Measurements from ENCODE around the gene KIF21A.

DNA sequence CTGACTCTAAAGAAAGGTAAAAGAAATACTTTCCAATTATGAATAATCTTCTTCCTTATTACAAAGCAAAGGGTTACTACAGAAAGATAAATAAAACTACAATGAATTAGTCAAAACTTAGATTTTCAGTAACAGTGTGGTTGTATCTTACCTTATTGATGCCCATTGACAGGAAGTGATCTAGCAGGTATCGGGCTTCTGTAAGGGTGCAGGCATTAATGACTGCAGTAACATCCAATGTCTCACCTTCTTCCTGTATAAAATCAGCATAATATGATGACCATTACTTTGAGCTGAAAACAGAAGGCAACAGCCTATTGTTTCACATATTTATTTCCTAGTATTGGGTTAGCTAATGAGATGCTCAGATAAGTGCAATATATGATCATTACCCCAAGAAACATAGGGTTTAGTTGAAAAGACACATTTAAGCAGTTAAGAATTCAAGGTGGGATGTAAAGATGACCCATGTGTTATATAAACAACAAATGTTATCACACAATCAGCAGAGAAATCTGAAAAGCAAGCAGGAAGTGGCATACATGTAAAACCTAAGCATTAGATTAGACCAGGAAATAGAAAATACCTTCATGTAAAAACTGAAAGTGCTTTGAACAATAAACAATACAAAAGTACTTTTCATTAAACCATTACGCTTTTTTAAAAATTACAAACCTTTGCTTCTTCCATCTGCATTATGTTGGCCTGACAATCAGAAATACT, 111.2 kb downstream of the KIF21A start:
- TF ChIP-seq, protein P1, sequence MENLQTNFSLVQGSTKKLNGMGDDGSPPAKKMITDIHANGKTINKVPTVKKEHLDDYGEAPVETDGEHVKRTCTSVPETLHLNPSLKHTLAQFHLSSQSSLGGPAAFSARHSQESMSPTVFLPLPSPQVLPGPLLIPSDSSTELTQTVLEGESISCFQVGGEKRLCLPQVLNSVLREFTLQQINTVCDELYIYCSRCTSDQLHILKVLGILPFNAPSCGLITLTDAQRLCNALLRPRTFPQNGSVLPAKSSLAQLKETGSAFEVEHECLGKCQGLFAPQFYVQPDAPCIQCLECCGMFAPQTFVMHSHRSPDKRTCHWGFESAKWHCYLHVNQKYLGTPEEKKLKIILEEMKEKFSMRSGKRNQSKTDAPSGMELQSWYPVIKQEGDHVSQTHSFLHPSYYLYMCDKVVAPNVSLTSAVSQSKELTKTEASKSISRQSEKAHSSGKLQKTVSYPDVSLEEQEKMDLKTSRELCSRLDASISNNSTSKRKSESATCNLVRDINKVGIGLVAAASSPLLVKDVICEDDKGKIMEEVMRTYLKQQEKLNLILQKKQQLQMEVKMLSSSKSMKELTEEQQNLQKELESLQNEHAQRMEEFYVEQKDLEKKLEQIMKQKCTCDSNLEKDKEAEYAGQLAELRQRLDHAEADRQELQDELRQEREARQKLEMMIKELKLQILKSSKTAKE (CRISPR knock-in tag; IDR thresholded peaks at IDR 0.05; ENCODE audit: borderline replicate concordance) = no peak
- TF ChIP-seq FOSL2 (CRISPR knock-in tag; IDR thresholded peaks at IDR 0.05) (no peak), ZNF629 (CRISPR knock-in tag; conservative IDR thresholded peaks at IDR 0.05) (no peak), SRSF9 (IDR thresholded peaks at IDR 0.05; ENCODE audit: borderline replicate concordance, insufficient read depth, low read depth, low read length, poor library complexity, severe bottlenecking) (no peak), CBX5 (CRISPR knock-in tag; IDR thresholded peaks at IDR 0.05; ENCODE audit: borderline replicate concordance) (no peak), ZKSCAN1 (IDR thresholded peaks at IDR 0.05; ENCODE audit: low read length) (no peak), NFE2L1 (CRISPR knock-in tag; IDR thresholded peaks at IDR 0.05; ENCODE audit: borderline replicate concordance) (no peak), SP1 (IDR thresholded peaks at IDR 0.05) (no peak), SP1 (CRISPR knock-in tag; IDR thresholded peaks at IDR 0.05) (no peak), POLR2A (IDR thresholded peaks at IDR 0.05; ENCODE audit: insufficient read depth in 1 of 2, low read depth in 2 of 2, low read length in 2 of 2) (no peak)
- TF ChIP-seq, protein P2, sequence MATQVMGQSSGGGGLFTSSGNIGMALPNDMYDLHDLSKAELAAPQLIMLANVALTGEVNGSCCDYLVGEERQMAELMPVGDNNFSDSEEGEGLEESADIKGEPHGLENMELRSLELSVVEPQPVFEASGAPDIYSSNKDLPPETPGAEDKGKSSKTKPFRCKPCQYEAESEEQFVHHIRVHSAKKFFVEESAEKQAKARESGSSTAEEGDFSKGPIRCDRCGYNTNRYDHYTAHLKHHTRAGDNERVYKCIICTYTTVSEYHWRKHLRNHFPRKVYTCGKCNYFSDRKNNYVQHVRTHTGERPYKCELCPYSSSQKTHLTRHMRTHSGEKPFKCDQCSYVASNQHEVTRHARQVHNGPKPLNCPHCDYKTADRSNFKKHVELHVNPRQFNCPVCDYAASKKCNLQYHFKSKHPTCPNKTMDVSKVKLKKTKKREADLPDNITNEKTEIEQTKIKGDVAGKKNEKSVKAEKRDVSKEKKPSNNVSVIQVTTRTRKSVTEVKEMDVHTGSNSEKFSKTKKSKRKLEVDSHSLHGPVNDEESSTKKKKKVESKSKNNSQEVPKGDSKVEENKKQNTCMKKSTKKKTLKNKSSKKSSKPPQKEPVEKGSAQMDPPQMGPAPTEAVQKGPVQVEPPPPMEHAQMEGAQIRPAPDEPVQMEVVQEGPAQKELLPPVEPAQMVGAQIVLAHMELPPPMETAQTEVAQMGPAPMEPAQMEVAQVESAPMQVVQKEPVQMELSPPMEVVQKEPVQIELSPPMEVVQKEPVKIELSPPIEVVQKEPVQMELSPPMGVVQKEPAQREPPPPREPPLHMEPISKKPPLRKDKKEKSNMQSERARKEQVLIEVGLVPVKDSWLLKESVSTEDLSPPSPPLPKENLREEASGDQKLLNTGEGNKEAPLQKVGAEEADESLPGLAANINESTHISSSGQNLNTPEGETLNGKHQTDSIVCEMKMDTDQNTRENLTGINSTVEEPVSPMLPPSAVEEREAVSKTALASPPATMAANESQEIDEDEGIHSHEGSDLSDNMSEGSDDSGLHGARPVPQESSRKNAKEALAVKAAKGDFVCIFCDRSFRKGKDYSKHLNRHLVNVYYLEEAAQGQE (IDR thresholded peaks at IDR 0.05; ENCODE audit: borderline replicate concordance in 1 of 2, low read depth in 1 of 2, low read length in 2 of 2) = no peak
- TF ChIP-seq, protein P3, sequence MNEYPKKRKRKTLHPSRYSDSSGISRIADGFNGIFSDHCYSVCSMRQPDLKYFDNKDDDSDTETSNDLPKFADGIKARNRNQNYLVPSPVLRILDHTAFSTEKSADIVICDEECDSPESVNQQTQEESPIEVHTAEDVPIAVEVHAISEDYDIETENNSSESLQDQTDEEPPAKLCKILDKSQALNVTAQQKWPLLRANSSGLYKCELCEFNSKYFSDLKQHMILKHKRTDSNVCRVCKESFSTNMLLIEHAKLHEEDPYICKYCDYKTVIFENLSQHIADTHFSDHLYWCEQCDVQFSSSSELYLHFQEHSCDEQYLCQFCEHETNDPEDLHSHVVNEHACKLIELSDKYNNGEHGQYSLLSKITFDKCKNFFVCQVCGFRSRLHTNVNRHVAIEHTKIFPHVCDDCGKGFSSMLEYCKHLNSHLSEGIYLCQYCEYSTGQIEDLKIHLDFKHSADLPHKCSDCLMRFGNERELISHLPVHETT (CRISPR knock-in tag; conservative IDR thresholded peaks at IDR 0.05) = no peak
- TF ChIP-seq, protein P4, sequence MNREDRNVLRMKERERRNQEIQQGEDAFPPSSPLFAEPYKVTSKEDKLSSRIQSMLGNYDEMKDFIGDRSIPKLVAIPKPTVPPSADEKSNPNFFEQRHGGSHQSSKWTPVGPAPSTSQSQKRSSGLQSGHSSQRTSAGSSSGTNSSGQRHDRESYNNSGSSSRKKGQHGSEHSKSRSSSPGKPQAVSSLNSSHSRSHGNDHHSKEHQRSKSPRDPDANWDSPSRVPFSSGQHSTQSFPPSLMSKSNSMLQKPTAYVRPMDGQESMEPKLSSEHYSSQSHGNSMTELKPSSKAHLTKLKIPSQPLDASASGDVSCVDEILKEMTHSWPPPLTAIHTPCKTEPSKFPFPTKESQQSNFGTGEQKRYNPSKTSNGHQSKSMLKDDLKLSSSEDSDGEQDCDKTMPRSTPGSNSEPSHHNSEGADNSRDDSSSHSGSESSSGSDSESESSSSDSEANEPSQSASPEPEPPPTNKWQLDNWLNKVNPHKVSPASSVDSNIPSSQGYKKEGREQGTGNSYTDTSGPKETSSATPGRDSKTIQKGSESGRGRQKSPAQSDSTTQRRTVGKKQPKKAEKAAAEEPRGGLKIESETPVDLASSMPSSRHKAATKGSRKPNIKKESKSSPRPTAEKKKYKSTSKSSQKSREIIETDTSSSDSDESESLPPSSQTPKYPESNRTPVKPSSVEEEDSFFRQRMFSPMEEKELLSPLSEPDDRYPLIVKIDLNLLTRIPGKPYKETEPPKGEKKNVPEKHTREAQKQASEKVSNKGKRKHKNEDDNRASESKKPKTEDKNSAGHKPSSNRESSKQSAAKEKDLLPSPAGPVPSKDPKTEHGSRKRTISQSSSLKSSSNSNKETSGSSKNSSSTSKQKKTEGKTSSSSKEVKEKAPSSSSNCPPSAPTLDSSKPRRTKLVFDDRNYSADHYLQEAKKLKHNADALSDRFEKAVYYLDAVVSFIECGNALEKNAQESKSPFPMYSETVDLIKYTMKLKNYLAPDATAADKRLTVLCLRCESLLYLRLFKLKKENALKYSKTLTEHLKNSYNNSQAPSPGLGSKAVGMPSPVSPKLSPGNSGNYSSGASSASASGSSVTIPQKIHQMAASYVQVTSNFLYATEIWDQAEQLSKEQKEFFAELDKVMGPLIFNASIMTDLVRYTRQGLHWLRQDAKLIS (CRISPR knock-in tag; IDR thresholded peaks at IDR 0.05) = no peak
- TF ChIP-seq, protein P5, sequence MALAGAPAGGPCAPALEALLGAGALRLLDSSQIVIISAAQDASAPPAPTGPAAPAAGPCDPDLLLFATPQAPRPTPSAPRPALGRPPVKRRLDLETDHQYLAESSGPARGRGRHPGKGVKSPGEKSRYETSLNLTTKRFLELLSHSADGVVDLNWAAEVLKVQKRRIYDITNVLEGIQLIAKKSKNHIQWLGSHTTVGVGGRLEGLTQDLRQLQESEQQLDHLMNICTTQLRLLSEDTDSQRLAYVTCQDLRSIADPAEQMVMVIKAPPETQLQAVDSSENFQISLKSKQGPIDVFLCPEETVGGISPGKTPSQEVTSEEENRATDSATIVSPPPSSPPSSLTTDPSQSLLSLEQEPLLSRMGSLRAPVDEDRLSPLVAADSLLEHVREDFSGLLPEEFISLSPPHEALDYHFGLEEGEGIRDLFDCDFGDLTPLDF (CRISPR knock-in tag; IDR thresholded peaks at IDR 0.05) = no peak
